HK-2 (cell line): ENCODE data around the gene ALAD.

Experiments
- DNase-seq: peaks from one replicate; pipeline ENCODE4 v3.0.0-alpha.2; 2018; ENCODE audit not compliant: unreplicated experiment

The ALAD gene

DNA sequence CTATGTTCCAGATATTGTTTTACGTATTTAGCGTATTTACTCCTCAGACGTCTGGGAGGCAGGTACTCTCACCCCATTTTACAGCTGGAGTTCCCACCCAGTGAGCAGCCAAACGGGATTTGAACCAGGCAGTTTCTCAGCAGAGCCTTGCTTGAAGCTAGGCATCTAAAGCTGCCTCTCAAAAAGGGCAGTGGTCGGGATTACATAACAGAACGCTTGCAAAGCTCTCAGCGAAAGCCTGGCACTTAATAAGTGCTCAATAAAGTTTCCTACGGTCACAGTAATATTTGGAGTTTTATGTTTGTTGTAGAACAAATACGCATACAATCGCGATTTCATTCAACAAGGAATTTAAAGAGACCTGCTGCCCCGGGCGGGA lies 52.0 kb downstream of the ALAD start:
- no peak for DNase-seq

DNA sequence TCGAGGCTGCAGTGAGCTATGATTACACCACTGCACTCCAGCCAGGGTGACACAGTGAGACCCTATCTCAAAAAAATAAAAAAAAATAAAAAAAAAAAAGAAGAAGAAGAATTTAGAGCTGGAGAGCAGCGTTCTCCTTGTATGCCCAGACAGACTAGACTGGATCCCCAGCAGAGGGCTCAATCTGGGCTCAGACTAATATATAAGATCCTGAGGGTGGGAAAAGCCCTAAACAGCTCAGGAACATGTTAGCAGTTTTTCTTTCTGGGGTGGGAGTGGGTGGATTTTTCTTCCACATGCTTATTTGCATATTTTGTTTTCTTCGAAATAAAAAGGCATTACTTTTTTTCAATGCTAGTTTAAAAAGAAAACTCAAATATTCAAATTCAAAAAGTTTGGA lies 52.6 kb downstream of the ALAD start:
- no peak for DNase-seq

DNA sequence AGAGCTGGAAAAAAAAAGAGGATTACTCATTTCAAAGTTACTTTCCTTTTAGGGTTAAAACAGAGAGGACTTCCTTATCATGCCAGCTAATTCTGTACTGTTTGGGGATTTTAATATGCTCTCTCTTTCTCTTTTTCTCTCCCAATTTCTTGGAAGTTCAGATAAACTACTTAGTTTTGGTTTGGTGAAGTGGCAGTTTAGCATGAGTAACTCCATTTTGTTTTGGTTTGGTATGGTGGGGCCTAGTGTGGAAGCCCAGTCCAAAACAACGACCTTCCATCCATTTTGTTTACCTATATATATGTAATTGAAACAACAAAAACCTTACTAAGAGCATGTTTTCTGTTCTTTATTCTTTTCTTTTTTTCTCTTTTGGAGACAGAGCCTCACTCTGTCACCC lies 55.4 kb downstream of the ALAD start:
- no peak for DNase-seq

DNA sequence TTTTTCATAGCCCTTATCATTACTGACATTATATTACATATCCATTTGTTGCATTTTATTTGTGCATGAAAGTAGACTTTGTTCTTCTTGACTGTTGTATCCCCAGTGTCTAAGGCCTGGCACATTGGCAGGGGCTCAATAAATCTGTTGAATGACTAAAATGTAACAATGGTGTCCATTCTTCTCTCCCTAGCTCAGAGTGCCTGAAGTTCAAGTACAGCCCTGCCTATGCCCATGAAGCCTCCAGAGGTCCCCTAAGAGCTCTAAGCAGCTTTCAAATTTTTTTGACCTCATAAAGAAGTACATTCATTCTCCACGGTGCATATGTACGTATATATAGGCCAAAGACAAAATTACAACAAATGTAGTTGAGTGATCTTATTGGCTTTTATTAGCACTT lies 55.9 kb downstream of the ALAD start:
- DNase-seq: no peak

DNA sequence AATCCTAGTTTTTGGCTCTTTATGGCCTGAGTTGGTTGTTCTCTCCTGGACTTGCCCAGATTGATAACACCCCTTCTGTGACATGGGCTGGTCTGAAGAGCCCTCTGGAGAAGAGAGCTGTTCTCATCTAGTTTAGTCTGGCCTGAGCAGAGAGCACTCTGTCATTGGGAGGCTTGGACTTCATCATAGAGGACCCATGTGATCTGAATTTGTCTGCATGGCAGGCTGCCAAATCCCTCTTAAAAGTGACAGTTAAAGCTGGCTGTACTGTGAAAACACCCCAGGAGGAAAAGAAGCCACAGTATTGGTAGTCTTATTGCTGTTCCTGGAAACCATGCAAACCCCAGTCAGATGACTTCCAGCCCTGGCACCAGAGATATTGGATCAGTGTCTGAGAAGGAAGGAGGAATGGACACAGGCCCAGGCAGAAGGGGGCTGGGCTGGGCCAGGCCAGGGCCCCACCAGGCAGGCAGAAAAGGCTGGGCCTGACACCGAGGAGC lies 57.3 kb downstream of the ALAD start:
- DNase-seq: peak; percentile 49

DNA sequence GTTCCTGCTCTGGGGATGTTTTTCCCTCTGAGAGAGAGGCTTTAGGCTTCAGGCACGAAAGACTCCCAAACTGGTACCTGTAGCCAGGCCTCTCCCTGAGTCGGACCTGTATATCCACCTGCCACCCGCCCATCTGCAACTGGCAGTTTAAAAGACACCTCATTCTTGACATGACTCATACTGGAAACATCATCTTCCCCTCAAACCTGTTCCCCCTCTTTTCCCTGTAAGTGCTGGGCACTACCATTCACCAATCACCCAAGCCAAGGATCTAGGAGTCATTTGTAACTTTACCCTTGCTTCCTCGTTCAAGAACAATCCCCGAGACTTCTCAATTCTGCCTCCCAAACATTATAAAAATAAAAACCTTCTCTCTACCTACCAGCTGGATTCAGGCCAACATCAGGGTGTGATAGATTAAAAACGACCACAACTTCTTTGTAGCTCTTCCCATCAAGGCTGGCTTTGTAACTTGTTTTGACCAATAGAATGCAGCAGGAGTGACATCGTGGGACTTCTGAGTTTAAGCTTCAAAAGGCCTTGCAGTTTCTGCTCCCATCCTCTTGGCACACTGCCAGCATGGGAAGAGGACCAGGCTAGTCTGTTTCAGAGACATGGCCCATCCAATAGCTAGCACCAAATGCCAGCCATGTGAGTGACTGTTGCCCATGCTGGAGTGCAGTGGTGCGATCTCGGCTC lies 59.2 kb downstream of the ALAD start:
- no peak for DNase-seq

DNA sequence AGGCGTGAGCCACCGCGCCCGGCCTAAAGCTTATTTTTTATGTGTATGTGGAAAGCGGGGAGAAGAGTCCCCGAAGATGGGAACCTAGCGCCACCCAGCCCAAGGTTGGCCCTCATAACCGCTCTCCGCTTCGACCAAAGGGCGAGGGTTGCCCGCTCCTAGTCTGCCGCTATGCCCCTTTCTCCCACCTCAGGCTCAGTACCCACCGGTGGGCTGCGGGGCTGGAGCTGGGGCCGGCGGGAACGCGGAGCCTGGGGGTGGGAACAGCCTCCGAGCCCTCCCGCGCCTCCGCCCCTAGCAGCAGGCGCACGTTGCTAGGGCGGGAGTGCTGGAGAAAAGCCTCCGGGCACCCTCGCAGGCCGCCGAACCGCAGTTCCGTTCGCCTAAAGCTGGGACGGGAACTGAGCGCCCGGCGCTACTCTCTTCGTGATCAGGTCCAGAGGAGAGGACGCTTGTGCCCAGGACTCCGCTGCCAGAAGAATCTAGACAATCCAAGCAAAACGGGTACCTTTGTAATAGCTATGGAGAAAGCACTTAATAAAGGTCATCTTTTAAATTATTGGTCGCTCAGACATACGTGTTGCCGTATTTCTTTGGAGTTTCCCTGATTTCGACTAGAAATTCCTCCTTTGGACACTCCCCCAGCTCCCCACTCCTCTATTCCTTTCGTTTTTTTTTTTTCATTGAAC lies 60.9 kb downstream of the ALAD start, which contains the start of gene WDR31:
TSS of gene WDR31 (minus strand) at position 265 of the 689 bp plus-strand sequence. CDS start 8,253 bp downstream, outside the sequence.
- DNase-seq: peak; percentile 92

DNA sequence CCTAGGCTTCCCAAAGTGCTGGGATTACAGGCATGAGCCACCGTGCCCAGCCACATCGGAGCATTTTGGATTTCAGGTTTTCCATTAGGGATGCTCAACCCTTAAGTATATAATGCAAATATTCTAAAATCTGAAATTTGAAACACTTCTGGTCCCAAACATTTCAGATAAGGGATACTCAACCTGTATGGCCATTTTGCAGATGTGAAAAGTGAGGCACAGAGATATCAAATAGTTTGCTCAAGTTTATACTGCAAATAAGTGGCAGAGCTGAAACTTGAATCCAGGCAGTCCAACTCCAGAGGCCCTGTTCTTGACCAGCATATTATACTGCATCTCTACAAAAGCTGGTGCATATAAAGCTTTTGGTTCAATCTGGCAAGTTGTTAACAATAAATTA lies 63.4 kb downstream of the ALAD start:
- DNase-seq: no peak
